ENCODE data around the gene RSAD1.

- no peak for TF ChIP-seq FOXM1 (IDR thresholded peaks at IDR 0.05; ENCODE audit: borderline replicate concordance)
- TF ChIP-seq FOXA1 (IDR thresholded peaks at IDR 0.05), result no peak
- TF ChIP-seq PKNOX1 (IDR thresholded peaks at IDR 0.05), result no peak
- TF ChIP-seq CTBP1 (IDR thresholded peaks at IDR 0.05; ENCODE audit: borderline replicate concordance), result no peak
- TF ChIP-seq FOXK2 (IDR thresholded peaks at IDR 0.05), result no peak
- no peak for TF ChIP-seq SP1 (IDR thresholded peaks at IDR 0.05)
- no peak for TF ChIP-seq ELF4 (IDR thresholded peaks at IDR 0.05)
- TF ChIP-seq ARNT (IDR thresholded peaks at IDR 0.05), result no peak
- TF ChIP-seq HDGF (IDR thresholded peaks at IDR 0.05; ENCODE audit: borderline replicate concordance), result no peak
- TF ChIP-seq ZNF384 (IDR thresholded peaks at IDR 0.05), result no peak
- no peak for TF ChIP-seq BHLHE40 (IDR thresholded peaks at IDR 0.05; ENCODE audit: borderline replicate concordance)
- no peak for TF ChIP-seq TARDBP (IDR thresholded peaks at IDR 0.05)
Measured at GRCh38 chr17:50479522-50480141, 972 bp downstream of the RSAD1 start.
